Caco-2 (cell line): ENCODE data around the gene CRACR2A. TPM values are rescaled to one million over a fixed set of nuclear protein-coding genes. Genes with fewer than 3 reads are reported as not detected.
A peak's percentile ranks its signal among the peaks of the same experiment; 100 is the strongest.

Source experiments
- BruUV-seq: library from RNA; stranded (reverse); fragments of 400-500 nt; replicated peaks from 2 replicates; lab custom pipeline; 2021; lab: Mats Ljungman, UMichigan
- CTCF ChIA-PET: fragments of 300-600 bp; sonication (Branson Sonifier 250); formaldehyde crosslinking; loops from one replicate; lab custom pipeline; 2022; ENCODE audit warnings: antibody characterized with exemption; lab: Charles Lee
- POLR2A ChIA-PET: fragments of 300-600 bp; sonication (Branson Sonifier 250); formaldehyde crosslinking; loops from one replicate; lab custom pipeline; 2022; ENCODE audit warnings: antibody characterized with exemption; lab: Charles Lee
- DNase-seq, 2 experiments: peaks; one replicate each; pipeline versions ENCODE4 v3.0.0 to v3.0.0-alpha.2; 2020 to 2022
- H3K27me3 ChIP-seq: replicated peaks from 2 replicates; pipeline ENCODE4 v1.6.0; 2011; ENCODE audit warnings: low read length; ENCODE audit not compliant: control insufficient read depth, insufficient read depth
- H3K36me3 ChIP-seq: 2 replicates; pipeline ENCODE4 v1.5.1; 2011; ENCODE audit warnings: low read length; ENCODE audit not compliant: control insufficient read depth, insufficient read depth
- H3K4me1 ChIP-seq: fragments of 250-450 bp; sonication (Bioruptor Pico); 2 replicates; pipeline ENCODE4 v1.5.1; 2020; ENCODE audit warnings: mild to moderate bottlenecking
- H3K4me3 ChIP-seq: 2 replicates; pipeline ENCODE4 v1.5.1; 2011; ENCODE audit warnings: low read depth, mild to moderate bottlenecking, control low read depth, low read length
- H3K9me3 ChIP-seq: fragments of 250-450 bp; sonication (Bioruptor Pico); 2 replicates; pipeline ENCODE4 v1.5.1; 2020; ENCODE audit warnings: mild to moderate bottlenecking, moderate library complexity
- H3K27ac Mint-ChIP-seq: one replicate; pipeline ENCODE4 v1.8.0; 2022; ENCODE audit warnings: mixed read lengths; ENCODE audit not compliant: unreplicated experiment
- H3K27me3 Mint-ChIP-seq: one replicate; pipeline ENCODE4 v1.8.0; 2022; ENCODE audit warnings: mixed read lengths; ENCODE audit not compliant: insufficient read depth, unreplicated experiment
- H3K36me3 Mint-ChIP-seq: one replicate; pipeline ENCODE4 v1.8.0; 2022; ENCODE audit warnings: mild to moderate bottlenecking, mixed read lengths; ENCODE audit not compliant: insufficient read depth, unreplicated experiment
- H3K4me1 Mint-ChIP-seq: one replicate; pipeline ENCODE4 v1.8.0; 2022; ENCODE audit warnings: low read depth, mixed read lengths; ENCODE audit not compliant: unreplicated experiment
- H3K4me3 Mint-ChIP-seq: one replicate; pipeline ENCODE4 v1.8.0; 2022; ENCODE audit warnings: mild to moderate bottlenecking, moderate library complexity, mixed read lengths; ENCODE audit not compliant: unreplicated experiment
- H3K9me3 Mint-ChIP-seq: one replicate; pipeline ENCODE4 v1.8.0; 2022; ENCODE audit warnings: mixed read lengths; ENCODE audit not compliant: unreplicated experiment
- CTCF ChIP-seq, 2 experiments: fragments of 200-600 bp in 1 of 2; IDR thresholded peaks; 1 replicate in 1 of 2; 2 replicates in 1 of 2; pipeline versions ENCODE4 v1.5.1 to v1.8.0; 2011 to 2022; ENCODE audit warnings: antibody characterized with exemption in 1 of 2, control low read depth in 1 of 2, inconsistent platforms in 1 of 2, low read depth in 1 of 2, low read length in 1 of 2, mild to moderate bottlenecking in 1 of 2, moderate library complexity in 1 of 2; ENCODE audit not compliant: insufficient read depth in 1 of 2, severe bottlenecking in 1 of 2, unreplicated experiment in 1 of 2
- intact Hi-C: fragments of 100-400 bp; cut with micrococcal nuclease; formaldehyde crosslinking; loops from one replicate; pipeline ENCODE4 v1.10.0; 2022; ENCODE audit not compliant: unreplicated experiment
- total RNA-seq: library from RNA; stranded (reverse); gene quantifications from 2 replicates; pipeline ENCODE4 v1.2.3, GENCODE V29; 2022

CRACR2A gene
- total RNA-seq, 1 experiment from 2014 or later, result 16.5 TPM

GRCh38 chr12:3662521-3662921 is 90.4 kb downstream of the CRACR2A start:
- H3K9me3 ChIP-seq, result no peaks in the 10 kb centered on the region
- no peak overlapping the region for H3K4me3 ChIP-seq
- Mint-ChIP-seq H3K27me3 (no peaks in the 10 kb centered on the region), H3K36me3 (no peaks in the 10 kb centered on the region), H3K27ac (no peak overlapping the region), H3K4me3 (no peak overlapping the region), H3K4me1 (peaks cover 6% of the 10 kb centered on the region), H3K9me3 (no peaks in the 10 kb centered on the region)
- no peaks in the 10 kb centered on the region for H3K27me3 ChIP-seq
- H3K36me3 ChIP-seq, result no peaks in the 10 kb centered on the region
- intact Hi-C loops, result no loop called here
- no peak for TF ChIP-seq CTCF (IDR thresholded peaks at IDR 0.05; ENCODE audit: insufficient read depth in 1 of 2, low read depth in 1 of 2, low read length in 1 of 2, severe bottlenecking in 1 of 2, unreplicated experiment in 1 of 2)
- BruUV-seq, result no TSS peak
- DNase-seq, result peak in 1 of 2 experiments; percentile 46
- CTCF ChIA-PET, result interaction anchor here (1.3 kb wide), 1 partner anchor 11 kb away, joined by 3 read pairs; no protein-coding TSS in a partner anchor
- no peaks in the 10 kb centered on the region for H3K4me1 ChIP-seq
- POLR2A ChIA-PET, result no interaction called here

- no peak overlapping the region for H3K27ac Mint-ChIP-seq
- H3K9me3 Mint-ChIP-seq, result no peaks in the 10 kb centered on the region
- Histone ChIP-seq H3K4me3 (no peak overlapping the region), H3K9me3 (no peaks in the 10 kb centered on the region), H3K36me3 (no peaks in the 10 kb centered on the region), H3K27me3 (no peaks in the 10 kb centered on the region), H3K4me1 (no peaks in the 10 kb centered on the region)
- no peaks in the 10 kb centered on the region for H3K27me3 Mint-ChIP-seq
- CTCF ChIA-PET, result interaction anchor here (0.5 to 1.3 kb wide), 2 partner anchors 13 to 295 kb away, joined by 3 to 6 read pairs; no protein-coding TSS in a partner anchor
- no peak overlapping the region for H3K4me3 Mint-ChIP-seq
- POLR2A ChIA-PET, result no interaction called here
- intact Hi-C loops, result no loop called here
- BruUV-seq, result no TSS peak
- DNase-seq, result no peak
- H3K4me1 Mint-ChIP-seq, result peaks cover 6% of the 10 kb centered on the region
- no peaks in the 10 kb centered on the region for H3K36me3 Mint-ChIP-seq
- no peak for TF ChIP-seq CTCF (IDR thresholded peaks at IDR 0.05; ENCODE audit: insufficient read depth in 1 of 2, low read depth in 1 of 2, low read length in 1 of 2, severe bottlenecking in 1 of 2, unreplicated experiment in 1 of 2)
Measured at GRCh38 chr12:3661028-3661427, 91.9 kb downstream of the CRACR2A start.

GRCh38 chr12:3658327-3659163 is 94.4 kb downstream of the CRACR2A start:
- H3K9me3 ChIP-seq, result no peaks in the 10 kb centered on the region
- TF ChIP-seq CTCF (IDR thresholded peaks at IDR 0.05; ENCODE audit: insufficient read depth in 1 of 2, low read depth in 1 of 2, low read length in 1 of 2, severe bottlenecking in 1 of 2, unreplicated experiment in 1 of 2), result peak in 1 of 2 experiments; percentile 64
- Mint-ChIP-seq H3K4me3 (no peak overlapping the region), H3K9me3 (no peaks in the 10 kb centered on the region), H3K27me3 (no peaks in the 10 kb centered on the region), H3K4me1 (peaks cover 6% of the 10 kb centered on the region), H3K36me3 (no peaks in the 10 kb centered on the region), H3K27ac (no peak overlapping the region)
- peak in 1 of 2 experiments; percentile 61 for DNase-seq
- H3K4me1 ChIP-seq, result no peaks in the 10 kb centered on the region
- no peaks in the 10 kb centered on the region for H3K27me3 ChIP-seq
- H3K4me3 ChIP-seq, result no peak overlapping the region
- no TSS peak for BruUV-seq
- intact Hi-C loops, result loop anchor here (1.0 kb wide), 1 partner anchor 146 kb away; no protein-coding TSS in a partner anchor
- ChIA-PET POLR2A (no interaction called here), CTCF (interaction anchor here (0.6 to 1.0 kb wide), 5 partner anchors 14 to 354 kb away, joined by 3 to 5 read pairs (median 4); no protein-coding TSS in a partner anchor)
- no peaks in the 10 kb centered on the region for H3K36me3 ChIP-seq
